Endothelial cell (in vitro differentiated cells): ENCODE results near the gene CFAP46. TPM values are rescaled to one million over a fixed set of nuclear protein-coding genes. Genes with fewer than 3 reads are reported as not detected.

Experiments used
- DNase-seq: peaks from one replicate; pipeline ENCODE4 v3.0.0; 2021; ENCODE audit warnings: low spot score
- H3K27ac Mint-ChIP-seq: one replicate; pipeline ENCODE4 v1.8.0; 2021; ENCODE audit warnings: mixed read lengths, inconsistent platforms; ENCODE audit not compliant: unreplicated experiment
- H3K27me3 Mint-ChIP-seq: one replicate; pipeline ENCODE4 v1.8.0; 2021; ENCODE audit warnings: mild to moderate bottlenecking, moderate library complexity, mixed read lengths, inconsistent platforms; ENCODE audit not compliant: unreplicated experiment
- H3K36me3 Mint-ChIP-seq: one replicate; pipeline ENCODE4 v1.8.0; 2021; ENCODE audit warnings: mild to moderate bottlenecking, low read depth, mixed read lengths, inconsistent platforms; ENCODE audit not compliant: unreplicated experiment
- H3K4me1 Mint-ChIP-seq: one replicate; pipeline ENCODE4 v1.8.0; 2021; ENCODE audit warnings: mild to moderate bottlenecking, mixed read lengths, inconsistent platforms; ENCODE audit not compliant: unreplicated experiment
- H3K4me3 Mint-ChIP-seq: one replicate; pipeline ENCODE4 v1.8.0; 2021; ENCODE audit warnings: mild to moderate bottlenecking, mixed read lengths, inconsistent platforms; ENCODE audit not compliant: unreplicated experiment
- H3K9me3 Mint-ChIP-seq: one replicate; pipeline ENCODE4 v1.8.0; 2021; ENCODE audit warnings: mixed read lengths, inconsistent platforms; ENCODE audit not compliant: unreplicated experiment
- CTCF ChIP-seq: fragments of 200-600 bp; sonication (generic); IDR thresholded peaks from one replicate; pipeline ENCODE4 v1.5.0; 2021; ENCODE audit warnings: antibody characterized with exemption; ENCODE audit not compliant: unreplicated experiment
- total RNA-seq: library from RNA; stranded (reverse); fragmentation: NEBNext Ultra II Directional; extraction: Animal tissue kit (Norgen Biotek cat#: 25700); gene quantifications from one replicate; pipeline ENCODE4 v1.2.1, GENCODE V29; 2021; ENCODE audit not compliant: unreplicated experiment

Gene CFAP46
- total RNA-seq, 1 donor from 2014 or later: 0.95 TPM

- H3K27me3 Mint-ChIP-seq: peaks cover 6% of the 10 kb centered on the region
- no peak for TF ChIP-seq CTCF
These were observed 43.2 kb upstream of the CFAP46 start for GRCh38 chr10:132985546-132985900.

GRCh38 chr10:132984801-132985545, 42.6 kb upstream of the CFAP46 start:
- DNase-seq: no peak
- no peaks in the 10 kb centered on the region for H3K36me3 Mint-ChIP-seq
- H3K4me1 Mint-ChIP-seq: no peaks in the 10 kb centered on the region
- H3K27ac Mint-ChIP-seq: no peak overlapping the region
- H3K27me3 Mint-ChIP-seq: peaks cover 6% of the 10 kb centered on the region
- TF ChIP-seq CTCF: no peak
- no peak overlapping the region for H3K4me3 Mint-ChIP-seq
- no peaks in the 10 kb centered on the region for H3K9me3 Mint-ChIP-seq

More at GRCh38 chr10:132985546-132985900, 43.2 kb upstream of the CFAP46 start:
- Mint-ChIP-seq H3K27ac (no peak overlapping the region), H3K4me3 (no peak overlapping the region), H3K36me3 (no peaks in the 10 kb centered on the region), H3K9me3 (no peaks in the 10 kb centered on the region), H3K4me1 (no peaks in the 10 kb centered on the region)
- no peak for DNase-seq

- Mint-ChIP-seq H3K27me3 (peaks cover 6% of the 10 kb centered on the region), H3K36me3 (no peaks in the 10 kb centered on the region), H3K4me1 (no peaks in the 10 kb centered on the region), H3K27ac (no peak overlapping the region), H3K9me3 (no peaks in the 10 kb centered on the region), H3K4me3 (no peak overlapping the region)
- no peak for TF ChIP-seq CTCF
- no peak for DNase-seq
These were observed 41.6 kb upstream of the CFAP46 start for GRCh38 chr10:132984008-132984295.

- no peaks in the 10 kb centered on the region for H3K36me3 Mint-ChIP-seq
- H3K9me3 Mint-ChIP-seq: no peaks in the 10 kb centered on the region
- DNase-seq: no peak
- H3K27ac Mint-ChIP-seq: no peak overlapping the region
- H3K4me3 Mint-ChIP-seq: no peak overlapping the region
- no peaks in the 10 kb centered on the region for H3K4me1 Mint-ChIP-seq
- peaks cover 8% of the 10 kb centered on the region for H3K27me3 Mint-ChIP-seq
- no peak for TF ChIP-seq CTCF
These were observed 41.1 kb upstream of the CFAP46 start for GRCh38 chr10:132983252-132984007.
